GM21723 (cell line): ENCODE measurements around the gene TREH.

Experiments used
- ATAC-seq: cut with Tn5 transposase; IDR thresholded peaks from one replicate; pipeline ENCODE4 v1.9.1; 2021; ENCODE audit warnings: mild to moderate bottlenecking, moderate library complexity; ENCODE audit not compliant: unreplicated experiment

TREH gene

GRCh38 chr11:118632577-118633318, 46.7 kb downstream of the TREH start:
- no peak for ATAC-seq

GRCh38 chr11:118631142-118631909, 48.1 kb downstream of the TREH start:
- ATAC-seq: no peak

GRCh38 chr11:118629761-118630661, 49.4 kb downstream of the TREH start:
- no peak for ATAC-seq

GRCh38 chr11:118628861-118629549, 50.4 kb downstream of the TREH start:
- no peak for ATAC-seq

GRCh38 chr11:118628432-118628831, 51.0 kb downstream of the TREH start:
- ATAC-seq: no peak

GRCh38 chr11:118628031-118628430, 51.4 kb downstream of the TREH start:
- no peak for ATAC-seq

- ATAC-seq: no peak
These were observed 51.9 kb downstream of the TREH start for GRCh38 chr11:118627566-118627965.

- ATAC-seq: no peak
These were observed 53.5 kb downstream of the TREH start for GRCh38 chr11:118625976-118626375.

GRCh38 chr11:118625036-118625690, 54.3 kb downstream of the TREH start:
- no peak for ATAC-seq

GRCh38 chr11:118623269-118623655, 56.2 kb downstream of the TREH start:
- ATAC-seq: no peak

- no peak for ATAC-seq
These were observed 56.8 kb downstream of the TREH start for GRCh38 chr11:118622376-118623268.

GRCh38 chr11:118621784-118622375, 57.6 kb downstream of the TREH start:
- ATAC-seq: no peak

- ATAC-seq: no peak
These were observed 58.2 kb downstream of the TREH start for GRCh38 chr11:118621071-118621783.

GRCh38 chr11:118620529-118621070, 58.9 kb downstream of the TREH start:
- ATAC-seq: no peak

GRCh38 chr11:118619444-118620197, 59.8 kb downstream of the TREH start:
- no peak for ATAC-seq

- ATAC-seq: no peak
These were observed 60.5 kb downstream of the TREH start for GRCh38 chr11:118618991-118619375.
